Measurements from ENCODE around the gene GLB1L2.

GRCh38 chr11:134356656-134357544, 25.1 kb downstream of the GLB1L2 start:
- TF ChIP-seq USF1 (IDR thresholded peaks at IDR 0.05): no peak
- TF ChIP-seq EP300 (IDR thresholded peaks at IDR 0.05; ENCODE audit: borderline replicate concordance): no peak
- TF ChIP-seq TAF1 (IDR thresholded peaks at IDR 0.05; ENCODE audit: low read depth): no peak
- no peak for TF ChIP-seq REST (IDR thresholded peaks at IDR 0.05; ENCODE audit: low read depth)
- no peak for TF ChIP-seq YY1 (IDR thresholded peaks at IDR 0.05; ENCODE audit: low read depth)
- TF ChIP-seq TEAD4 (IDR thresholded peaks at IDR 0.05): no peak
- TF ChIP-seq, protein P1, sequence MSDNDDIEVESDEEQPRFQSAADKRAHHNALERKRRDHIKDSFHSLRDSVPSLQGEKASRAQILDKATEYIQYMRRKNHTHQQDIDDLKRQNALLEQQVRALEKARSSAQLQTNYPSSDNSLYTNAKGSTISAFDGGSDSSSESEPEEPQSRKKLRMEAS (IDR thresholded peaks at IDR 0.05): no peak
- TF ChIP-seq RAD21 (IDR thresholded peaks at IDR 0.05; ENCODE audit: low read depth): no peak
- TF ChIP-seq CREB1 (IDR thresholded peaks at IDR 0.05; ENCODE audit: low read depth): no peak
- no peak for TF ChIP-seq FOXM1 (IDR thresholded peaks at IDR 0.05; ENCODE audit: borderline replicate concordance, low read depth)
- no peak for TF ChIP-seq TCF12 (IDR thresholded peaks at IDR 0.05; ENCODE audit: low read depth)
- no peak for TF ChIP-seq ZBTB7A (IDR thresholded peaks at IDR 0.05; ENCODE audit: low read depth)
- no peak for TF ChIP-seq NFIC (IDR thresholded peaks at IDR 0.05)

All from Ishikawa (cell line).